ENCODE data around the gene PCDH10. TPM values are rescaled to one million over a fixed set of nuclear protein-coding genes. Genes with fewer than 3 reads are reported as not detected.

PCDH10 gene
- total and polyA plus RNA-seq, 2 donors (not counting 3 experiments of a cell fraction or from before 2014, with no cell fraction given), result 56.5 to 91.0 TPM

- CTCF ChIA-PET, result interaction anchor here (0.5 to 3.8 kb wide), 50 partner anchors 8 to 1990 kb away, joined by 3 to 53 read pairs (median 4); no protein-coding TSS in a partner anchor
- TF ChIP-seq MYC (IDR thresholded peaks at IDR 0.05; ENCODE audit: low read depth, low read length) (no peak), CTCF (IDR thresholded peaks at IDR 0.05; ENCODE audit: extremely low read depth in 1 of 2, insufficient read depth in 1 of 2, low read depth in 1 of 2, low read length in 2 of 2) (peak; percentile 53 to 58)
- intact Hi-C loops (cut with micrococcal nuclease), result loop anchor here (1.0 to 10.0 kb wide), 4 partner anchors 329 to 1781 kb away; no protein-coding TSS in a partner anchor
- no peak overlapping the region for H2AFZ ChIP-seq (ENCODE audit: low read depth, low read length)
- peaks cover 22% of the 10 kb centered on the region for H3K4me1 ChIP-seq (ENCODE audit: control insufficient read depth, extremely low read depth, insufficient read depth, low read length)
- no peak overlapping the region for H3K27ac ChIP-seq (ENCODE audit: insufficient read depth, low read depth, low read length)
- FAIRE-seq (peak; percentile 86), DNase-seq (ENCODE audit: low read depth, low spot score) (peak; percentile 65)
- H3K9ac ChIP-seq (replicated peaks; ENCODE audit: extremely low read depth, insufficient read depth, low read length), result no peak overlapping the region
- BruUV-seq (replicated peaks), result no TSS peak
- dilution Hi-C loops (cut with MboI; ENCODE audit: extremely low pct_ligation_motif_present, low sequenced_read_pairs), result no loop called here
- POLR2A ChIA-PET, result no interaction called here
- H3K79me2 ChIP-seq (ENCODE audit: control insufficient read depth, insufficient read depth, low read length), result peaks cover 54% of the 10 kb centered on the region
- no peaks in the 10 kb centered on the region for H4K20me1 ChIP-seq (replicated peaks; ENCODE audit: control insufficient read depth, extremely low read depth, insufficient read depth, low read length)
- no peaks in the 10 kb centered on the region for H3K9me1 ChIP-seq (replicated peaks; ENCODE audit: control insufficient read depth, extremely low read depth, insufficient read depth, low read length)
- no peaks in the 10 kb centered on the region for H3K27me3 ChIP-seq (ENCODE audit: control insufficient read depth in 2 of 2, insufficient read depth in 2 of 2, low read length in 2 of 2)
- peak overlapping the region; percentile 97 for H3K4me2 ChIP-seq (ENCODE audit: insufficient read depth, low read length)
- H3K4me3 ChIP-seq (replicated peaks in 1 of 3; ENCODE audit: insufficient read depth in 1 of 3, low read depth in 1 of 3, low read length in 3 of 3), result peak overlapping the region in 1 of 3 experiments; percentile 11
- no peaks in the 10 kb centered on the region for H3K9me3 ChIP-seq (replicated peaks; ENCODE audit: control insufficient read depth, insufficient read depth, low read length)
- H3K36me3 ChIP-seq (ENCODE audit: control insufficient read depth in 2 of 2, extremely low read depth in 1 of 2, insufficient read depth in 2 of 2, low read length in 2 of 2), result peaks cover 0 to 3% of the 10 kb centered on the region in 2 experiments
Observed at GRCh38 chr4:133154725-133155124, 5.6 kb downstream of the PCDH10 start.

GRCh38 chr4:133156096-133156495, 7.0 kb downstream of the PCDH10 start:
- H3K4me3 ChIP-seq (replicated peaks in 1 of 3; ENCODE audit: insufficient read depth in 1 of 3, low read depth in 1 of 3, low read length in 3 of 3), result no peak overlapping the region
- intact Hi-C loops (cut with micrococcal nuclease) (loop anchor here (10.0 kb wide), 1 partner anchor 1469 kb away; no protein-coding TSS in a partner anchor), dilution Hi-C loops (cut with MboI; ENCODE audit: extremely low pct_ligation_motif_present, low sequenced_read_pairs) (no loop called here)
- H3K27ac ChIP-seq (ENCODE audit: insufficient read depth, low read depth, low read length), result no peak overlapping the region
- H3K4me2 ChIP-seq (ENCODE audit: insufficient read depth, low read length), result no peak overlapping the region
- no TSS peak for BruUV-seq (replicated peaks)
- ChIA-PET CTCF (interaction anchor here (1.9 to 5.7 kb wide), 2 partner anchors 9 to 1622 kb away, joined by 5 to 39 read pairs; no protein-coding TSS in a partner anchor), POLR2A (no interaction called here)
- H3K4me1 ChIP-seq (ENCODE audit: control insufficient read depth, extremely low read depth, insufficient read depth, low read length), result peaks cover 22% of the 10 kb centered on the region
- DNase-seq (ENCODE audit: low read depth, low spot score), result peak; percentile 26
- H2AFZ ChIP-seq (ENCODE audit: low read depth, low read length), result no peak overlapping the region
- H4K20me1 ChIP-seq (replicated peaks; ENCODE audit: control insufficient read depth, extremely low read depth, insufficient read depth, low read length), result no peaks in the 10 kb centered on the region
- H3K36me3 ChIP-seq (ENCODE audit: control insufficient read depth in 2 of 2, extremely low read depth in 1 of 2, insufficient read depth in 2 of 2, low read length in 2 of 2), result peaks cover 0 to 3% of the 10 kb centered on the region in 2 experiments
- H3K9ac ChIP-seq (replicated peaks; ENCODE audit: extremely low read depth, insufficient read depth, low read length), result no peak overlapping the region
- TF ChIP-seq FOS (IDR thresholded peaks at IDR 0.05; ENCODE audit: borderline replicate concordance, insufficient read depth, low read length), result no peak
- no peaks in the 10 kb centered on the region for H3K9me1 ChIP-seq (replicated peaks; ENCODE audit: control insufficient read depth, extremely low read depth, insufficient read depth, low read length)
- no peaks in the 10 kb centered on the region for H3K27me3 ChIP-seq (ENCODE audit: control insufficient read depth in 2 of 2, insufficient read depth in 2 of 2, low read length in 2 of 2)
- peaks cover 42% of the 10 kb centered on the region for H3K79me2 ChIP-seq (ENCODE audit: control insufficient read depth, insufficient read depth, low read length)
- no peaks in the 10 kb centered on the region for H3K9me3 ChIP-seq (replicated peaks; ENCODE audit: control insufficient read depth, insufficient read depth, low read length)
- no peak for FAIRE-seq

Measured in endothelial cell of umbilical vein (primary cell).